OCI-LY3 (cell line): ENCODE measurements around the gene MFSD11.

ENCODE experiments used
- H2AFZ ChIP-seq: fragments of 200-600, 300-600 bp; shearing (Covaris generic); 2 replicates; pipeline ENCODE4 v1.6.0; 2014; ENCODE audit warnings: antibody characterized with exemption, low read depth, low read length
- H3K27ac ChIP-seq: fragments of 200-600, 300-600 bp; sonication (generic); 2 replicates; pipeline ENCODE4 v1.5.1; 2014; ENCODE audit warnings: mild to moderate bottlenecking, low read length, moderate library complexity, mixed read lengths
- H3K27me3 ChIP-seq: fragments of 200-600, 300-600 bp; sonication (generic); 2 replicates; pipeline ENCODE4 v1.6.1; 2014; ENCODE audit warnings: low read depth, low read length, mixed read lengths
- H3K36me3 ChIP-seq: fragments of 200-600, 300-600 bp; sonication (generic); replicated peaks from 2 replicates; pipeline ENCODE3; 2014; ENCODE audit warnings: low read depth, low read length, mixed read lengths
- H3K4me1 ChIP-seq: fragments of 300-600, 200-600 bp; sonication (generic); 2 replicates; pipeline ENCODE4 v1.6.1; 2014; ENCODE audit warnings: low read length, mixed read lengths
- H3K4me2 ChIP-seq: fragments of 200-600, 300-600 bp; sonication (generic); 2 replicates; pipeline ENCODE4 v1.6.1; 2014; ENCODE audit warnings: low read length, mixed read lengths
- H3K4me3 ChIP-seq: fragments of 300-600, 200-600 bp; sonication (generic); 2 replicates; pipeline ENCODE4 v1.5.1; 2014; ENCODE audit warnings: antibody characterized with exemption, mild to moderate bottlenecking, low read length, moderate library complexity
- H3K79me2 ChIP-seq: fragments of 300-600, 200-600 bp; shearing (Covaris generic); 2 replicates; pipeline ENCODE4 v1.6.1; 2014; ENCODE audit warnings: mild to moderate bottlenecking, low read length, mixed read lengths
- H3K9ac ChIP-seq: fragments of 300-600, 200-600 bp; shearing (Covaris generic); 2 replicates; pipeline ENCODE4 v1.6.0; 2014; ENCODE audit warnings: mild to moderate bottlenecking, low read length, moderate library complexity
- H3K9me3 ChIP-seq: fragments of 200-600, 300-600 bp; shearing (Covaris generic); 2 replicates; pipeline ENCODE4 v1.6.1; 2014; ENCODE audit warnings: low read length, mixed read lengths; ENCODE audit not compliant: insufficient read depth
- H4K20me1 ChIP-seq: fragments of 200-600, 300-600 bp; sonication (generic); 2 replicates; pipeline ENCODE4 v1.6.1; 2016; ENCODE audit warnings: low read length, mixed read lengths; ENCODE audit not compliant: insufficient read depth
- CTCF ChIP-seq: fragments of 200-600, 300-600 bp; sonication (generic); IDR thresholded peaks from 2 replicates; pipeline ENCODE4 v1.5.1; 2014; ENCODE audit warnings: antibody characterized with exemption, low read length, low read depth
- EZH2phosphoT487 ChIP-seq: fragments of 200-600 bp; shearing (Covaris generic); IDR thresholded peaks from 2 replicates; pipeline ENCODE4 v1.6.1; 2018; ENCODE audit warnings: antibody characterized with exemption, mixed run types, low read depth

Gene MFSD11

GRCh38 chr17:76755285-76755684, 17.4 kb downstream of the MFSD11 start:
- no peaks in the 10 kb centered on the region for H3K9me3 ChIP-seq
- no peak overlapping the region for H3K9ac ChIP-seq
- no peak for TF ChIP-seq CTCF
- TF ChIP-seq EZH2phosphoT487, result no peak
- no peak overlapping the region for H3K27ac ChIP-seq
- no peak overlapping the region for H2AFZ ChIP-seq
- peaks cover 14% of the 10 kb centered on the region for H3K4me1 ChIP-seq
- H3K36me3 ChIP-seq, result no peaks in the 10 kb centered on the region
- H3K4me3 ChIP-seq, result no peak overlapping the region
- no peak overlapping the region for H3K4me2 ChIP-seq
- H3K79me2 ChIP-seq, result no peaks in the 10 kb centered on the region
- H3K27me3 ChIP-seq, result no peaks in the 10 kb centered on the region
- no peaks in the 10 kb centered on the region for H4K20me1 ChIP-seq

DNA sequence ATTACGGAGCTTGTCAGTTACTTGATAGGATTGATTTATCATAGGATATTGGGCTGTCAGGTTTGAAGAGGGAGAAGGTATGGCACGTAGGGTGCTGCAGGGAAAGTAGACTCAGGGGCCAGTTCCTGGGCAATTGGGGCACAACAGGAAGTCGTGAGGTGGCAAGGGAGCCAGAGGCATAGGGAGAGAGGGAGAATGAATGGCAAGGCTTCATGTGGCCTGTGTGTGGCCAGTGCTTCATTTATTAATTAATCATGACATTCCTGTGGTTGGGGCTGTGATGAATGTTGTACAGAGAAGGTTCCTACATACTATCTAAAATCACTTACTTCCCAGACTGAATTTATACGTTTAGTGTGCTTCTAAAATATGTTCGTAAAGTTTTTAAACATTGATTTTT, 19.3 kb downstream of the MFSD11 start:
- no peaks in the 10 kb centered on the region for H3K9me3 ChIP-seq
- no peak overlapping the region for H2AFZ ChIP-seq
- H4K20me1 ChIP-seq, result no peaks in the 10 kb centered on the region
- H3K9ac ChIP-seq, result no peak overlapping the region
- TF ChIP-seq EZH2phosphoT487, result no peak
- TF ChIP-seq CTCF, result no peak
- H3K4me3 ChIP-seq, result no peak overlapping the region
- H3K4me1 ChIP-seq, result peaks cover 14% of the 10 kb centered on the region
- H3K36me3 ChIP-seq, result no peaks in the 10 kb centered on the region
- no peaks in the 10 kb centered on the region for H3K27me3 ChIP-seq
- H3K79me2 ChIP-seq, result no peaks in the 10 kb centered on the region
- H3K27ac ChIP-seq, result no peak overlapping the region
- H3K4me2 ChIP-seq, result no peak overlapping the region

DNA sequence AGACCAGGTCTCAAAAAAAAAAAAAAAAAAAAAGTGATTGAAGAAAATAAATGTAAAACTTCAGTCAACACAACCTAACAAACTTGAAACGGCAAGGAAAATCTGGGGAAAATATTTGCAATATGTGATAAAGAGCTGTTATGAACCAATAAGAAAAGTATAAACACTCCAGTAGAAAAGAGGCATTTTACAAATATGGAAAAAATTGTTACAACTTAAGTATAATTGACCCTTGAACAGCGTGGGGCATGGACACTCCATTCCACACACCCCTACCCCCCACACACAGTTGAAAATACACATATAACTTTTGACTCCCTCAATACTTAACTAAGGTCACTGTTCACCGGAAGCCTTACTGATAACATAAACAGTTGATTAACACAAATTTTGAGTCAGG, 20.7 kb downstream of the MFSD11 start:
- Histone ChIP-seq H3K36me3 (no peaks in the 10 kb centered on the region), H3K4me1 (peaks cover 2% of the 10 kb centered on the region; the same call in 1 of the 2 replicates), H3K79me2 (no peaks in the 10 kb centered on the region), H3K4me2 (no peak overlapping the region), H3K9me3 (no peaks in the 10 kb centered on the region), H3K4me3 (no peak overlapping the region), H3K9ac (no peak overlapping the region), H3K27ac (no peak overlapping the region), H4K20me1 (no peaks in the 10 kb centered on the region), H2AFZ (no peak overlapping the region), H3K27me3 (no peaks in the 10 kb centered on the region)
- no peak for TF ChIP-seq EZH2phosphoT487
- TF ChIP-seq CTCF, result no peak

- no peak overlapping the region for H2AFZ ChIP-seq
- no peak for TF ChIP-seq CTCF
- no peak for TF ChIP-seq EZH2phosphoT487
- peaks cover 10% of the 10 kb centered on the region for H3K36me3 ChIP-seq
- H3K79me2 ChIP-seq, result no peaks in the 10 kb centered on the region
- no peaks in the 10 kb centered on the region for H4K20me1 ChIP-seq
- H3K4me3 ChIP-seq, result no peak overlapping the region
- no peak overlapping the region for H3K4me2 ChIP-seq
- no peak overlapping the region for H3K27ac ChIP-seq
- no peak overlapping the region for H3K9ac ChIP-seq
- H3K9me3 ChIP-seq, result no peaks in the 10 kb centered on the region
- no peaks in the 10 kb centered on the region for H3K27me3 ChIP-seq
- H3K4me1 ChIP-seq, result no peaks in the 10 kb centered on the region
These were observed 35.1 kb downstream of the MFSD11 start for GRCh38 chr17:76772842-76773525.
